Pons (tissue), 1 donor: ENCODE measurements around the gene TMPRSS7.
"Not testable (repeated sequence)": the region's sequence is repeated elsewhere in the genome, so short reads cannot be mapped to it uniquely, and the experiment has no call there.

Experiments
- DNase-seq: peaks from one replicate; pipeline ENCODE4 v3.0.0-alpha.2; 2016; ENCODE audit warnings: low spot score

Gene TMPRSS7

DNA sequence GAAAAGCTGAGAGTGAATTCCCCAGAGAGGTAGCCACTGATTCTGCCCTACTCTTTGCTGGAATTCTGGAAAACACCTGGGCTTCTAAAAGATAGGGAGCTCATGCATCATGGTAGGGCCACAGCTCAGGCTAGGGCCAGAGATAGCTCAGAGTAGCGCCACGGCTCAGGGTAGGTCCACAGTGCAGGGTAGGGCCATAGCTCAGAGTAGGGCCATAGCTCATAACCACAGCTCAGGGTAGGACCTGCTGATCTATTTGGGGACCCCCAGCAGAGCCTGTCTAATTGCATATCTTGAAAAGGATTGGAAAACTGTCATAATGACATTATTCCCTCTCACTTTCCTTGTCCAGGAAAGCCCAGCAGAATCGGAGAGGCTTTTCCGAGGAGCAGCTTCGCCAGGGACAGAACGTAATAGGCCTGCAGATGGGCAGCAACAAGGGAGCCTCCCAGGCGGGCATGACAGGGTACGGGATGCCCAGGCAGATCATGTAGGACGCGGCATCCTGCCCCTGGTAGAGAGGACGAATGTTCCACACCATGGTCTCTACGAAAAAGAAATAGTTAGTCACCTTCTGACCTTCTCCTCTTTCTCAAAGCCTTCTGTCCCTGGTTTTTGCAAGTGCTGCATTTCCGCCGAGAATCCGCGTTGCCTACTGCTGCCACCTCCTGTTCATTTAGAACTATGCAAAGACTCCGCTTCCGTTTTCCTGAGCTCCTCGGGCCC is 21.3 kb upstream of the TMPRSS7 start:
- peak; percentile 85 for DNase-seq

DNA sequence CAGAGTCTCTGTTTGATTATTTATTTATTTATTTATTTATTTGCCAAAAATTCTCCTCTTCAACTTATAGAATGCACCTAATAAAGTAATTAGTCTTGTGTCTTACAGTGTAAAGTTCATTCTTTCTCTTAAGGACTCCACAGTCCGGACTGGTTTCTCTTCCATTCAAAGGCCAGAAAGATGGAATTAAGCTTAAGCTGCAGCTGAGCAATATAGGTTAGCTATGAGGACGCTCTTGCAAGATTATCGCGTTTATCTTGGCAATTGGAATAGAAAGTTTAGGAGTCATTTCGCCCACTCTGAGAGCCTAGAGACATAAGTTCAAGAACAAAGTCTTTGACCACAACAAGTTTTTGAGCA is 20.8 kb upstream of the TMPRSS7 start:
- DNase-seq: no peak

DNA sequence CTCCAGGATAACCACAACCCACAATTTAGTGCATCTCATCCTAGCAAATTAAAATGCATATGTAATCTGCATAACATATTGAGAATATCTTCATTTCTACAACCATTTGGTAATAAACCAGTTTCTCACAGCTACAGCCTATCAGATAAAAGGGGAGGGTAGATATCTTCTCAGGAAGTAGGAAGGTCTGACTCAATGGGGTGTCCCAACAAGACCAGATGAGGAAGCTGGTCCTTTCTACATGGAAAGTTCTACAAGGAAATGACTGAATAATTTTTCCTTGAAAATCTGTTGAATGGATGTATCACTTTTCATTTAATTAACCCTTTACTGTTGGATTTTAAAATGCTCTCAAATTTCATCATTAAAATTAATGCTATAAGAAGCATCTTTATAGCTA is 17.4 kb upstream of the TMPRSS7 start:
- no peak for DNase-seq

DNA sequence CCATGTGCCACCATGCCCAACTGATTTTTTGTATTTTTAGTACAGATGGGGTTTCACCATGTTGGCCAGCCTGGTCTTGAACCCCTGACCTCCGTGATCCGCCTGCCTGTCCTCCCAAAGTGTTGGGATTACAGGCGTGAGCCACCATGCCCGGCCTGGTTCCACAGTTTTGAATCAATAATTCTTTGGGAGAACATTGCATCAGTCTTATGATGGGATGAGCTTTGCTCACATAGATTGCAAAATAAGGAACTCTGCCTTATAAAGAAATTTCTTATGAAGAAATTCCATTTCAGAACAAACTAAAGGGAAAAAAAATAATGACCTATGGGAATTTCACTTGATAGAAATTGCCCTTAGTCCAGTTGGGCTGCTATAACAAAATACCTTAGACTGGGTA is 15.8 kb upstream of the TMPRSS7 start:
- DNase-seq: no peak

DNA sequence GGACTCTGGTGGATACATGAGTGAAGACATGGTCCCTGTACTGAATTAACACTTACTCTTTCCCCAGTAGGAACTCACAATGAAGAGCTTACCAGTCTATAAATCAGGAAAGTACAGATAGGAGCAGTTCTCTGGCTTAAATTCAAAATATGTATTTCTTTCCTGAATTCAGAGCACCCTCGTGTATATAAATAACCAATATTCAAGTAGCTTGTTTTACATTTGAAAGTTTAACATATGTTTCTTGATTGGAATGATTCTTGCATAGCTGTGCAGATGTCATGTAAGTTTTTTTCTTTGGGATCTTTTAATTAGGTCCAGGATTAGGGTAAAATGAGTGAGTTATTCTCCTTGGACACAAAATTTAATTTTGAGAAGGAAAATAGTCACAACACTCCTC is 14.8 kb upstream of the TMPRSS7 start:
- DNase-seq: no peak

DNA sequence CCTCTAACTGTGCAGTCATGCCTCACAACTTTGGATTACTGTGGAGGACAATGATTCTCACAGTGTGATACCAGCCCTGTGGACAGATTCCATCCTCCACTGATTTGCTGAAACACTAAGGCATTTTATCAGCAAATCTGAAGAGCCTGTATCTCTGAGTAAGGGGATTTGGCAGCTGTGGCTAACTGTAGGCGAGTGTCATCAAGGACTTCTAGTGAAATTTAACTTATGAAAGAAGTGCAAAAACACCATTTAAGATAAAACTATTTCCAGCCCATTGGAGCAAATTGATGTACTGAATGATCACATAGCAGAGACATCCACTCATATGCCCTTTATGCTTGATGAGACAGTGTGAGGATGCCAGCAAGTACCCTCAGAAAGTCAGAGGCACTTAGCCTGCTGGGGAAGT is 13.9 kb upstream of the TMPRSS7 start:
- DNase-seq: no peak

DNA sequence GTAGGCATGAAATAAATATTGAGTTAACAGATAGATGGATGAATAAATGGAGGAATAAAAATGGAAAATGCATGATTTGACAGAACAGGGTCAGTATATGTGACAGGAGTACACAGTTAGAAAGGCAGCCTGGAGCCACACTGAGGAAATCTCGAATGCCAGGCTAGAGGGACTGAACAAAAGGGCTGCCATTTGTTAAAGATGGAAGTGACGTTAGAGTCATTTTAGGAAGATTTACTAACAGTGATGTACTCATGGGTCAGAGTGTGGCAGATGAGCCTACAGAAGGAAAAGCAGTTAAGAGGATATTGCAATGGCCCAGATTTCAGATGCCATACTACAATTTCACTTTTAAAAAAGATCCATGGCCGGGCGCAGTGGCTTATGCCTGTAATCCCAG is 7.4 kb upstream of the TMPRSS7 start:
- DNase-seq: no peak

DNA sequence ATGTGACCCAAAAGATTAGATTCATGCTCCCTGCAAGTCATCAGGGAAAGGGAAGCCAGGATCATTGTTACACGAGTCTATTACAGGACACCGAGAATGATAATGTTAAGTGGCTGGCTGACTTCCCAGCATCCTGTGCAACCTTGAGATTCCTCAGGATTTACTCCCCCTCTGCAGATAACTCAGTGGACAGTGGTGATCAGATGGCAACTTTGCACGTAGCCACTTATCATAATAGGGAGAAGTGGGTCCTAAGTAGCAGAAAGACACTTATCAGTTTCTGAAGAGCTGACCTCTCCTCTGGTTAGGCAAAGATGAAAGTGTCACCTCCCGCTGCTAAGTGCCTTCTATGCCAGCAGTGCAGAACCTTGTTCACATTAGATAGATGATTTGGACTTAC is 6.7 kb upstream of the TMPRSS7 start:
- no peak for DNase-seq

DNA sequence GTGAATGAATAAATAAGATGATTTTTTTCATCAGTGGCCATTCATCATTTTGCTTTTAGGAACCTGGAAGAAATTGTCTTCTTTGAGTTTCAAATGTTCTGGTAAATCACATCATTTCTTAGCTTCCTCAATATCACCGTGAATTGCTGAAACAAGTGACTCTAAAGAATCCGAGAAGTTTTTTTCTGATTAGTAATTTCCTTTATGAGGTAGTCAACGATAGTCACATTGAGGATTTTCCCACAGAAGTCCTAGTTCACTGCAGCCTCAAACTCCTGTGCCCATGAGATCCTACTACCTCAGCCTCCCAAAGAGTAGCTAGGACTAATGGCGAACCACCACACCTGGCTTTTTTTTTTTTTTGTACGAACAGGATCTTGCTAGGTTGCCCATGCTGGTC is 3.6 kb upstream of the TMPRSS7 start:
- no peak for DNase-seq

DNA sequence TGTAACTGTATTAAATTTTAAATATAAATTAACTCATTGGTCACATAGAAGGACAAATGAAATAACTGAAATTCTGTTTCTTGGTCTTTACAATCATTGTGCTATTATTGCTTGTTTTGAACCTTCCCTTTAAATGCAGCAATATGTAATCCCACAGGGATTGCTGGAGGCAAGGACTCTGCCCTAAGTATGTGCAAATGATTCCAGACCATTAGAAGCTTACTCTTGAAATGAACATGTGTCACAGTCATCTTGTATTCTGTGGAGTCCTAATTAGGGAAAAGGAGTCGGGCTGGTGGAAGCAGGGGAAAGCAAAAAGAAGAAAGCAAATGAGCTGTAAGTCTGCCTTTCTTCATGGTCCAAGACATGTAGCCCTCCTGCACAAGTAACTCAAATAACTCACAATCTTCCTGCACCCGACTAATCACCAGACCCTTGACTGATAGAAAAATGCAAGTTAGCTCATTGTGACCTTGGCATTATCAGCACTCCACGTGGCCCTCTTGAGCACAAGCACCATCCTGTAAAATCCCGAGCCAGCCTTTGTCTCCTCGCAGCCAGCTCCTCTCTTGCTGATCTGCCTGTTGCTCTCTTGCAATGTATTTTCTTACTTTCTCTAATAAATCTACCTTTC is 2.3 kb upstream of the TMPRSS7 start:
- no peak for DNase-seq

DNA sequence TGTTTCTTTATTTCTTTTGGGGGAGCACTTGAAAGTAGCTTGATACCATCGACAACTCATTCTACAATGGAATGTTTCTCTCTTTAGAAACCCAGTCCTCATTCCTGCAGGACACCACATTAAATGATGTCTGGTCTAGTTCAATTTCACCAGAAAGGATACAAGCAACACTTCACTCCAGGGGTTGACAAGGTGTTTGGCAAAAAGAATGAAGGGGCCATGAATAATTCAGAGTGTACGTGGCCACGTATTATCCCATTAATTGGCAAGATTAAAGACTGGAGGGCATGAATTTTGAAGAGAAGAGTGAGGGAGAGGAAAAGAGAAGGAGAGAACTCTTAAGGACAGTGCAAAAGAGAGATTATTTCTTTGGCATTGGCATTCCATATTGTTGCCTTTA is 705 bp downstream of the TMPRSS7 start:
- no peak for DNase-seq

DNA sequence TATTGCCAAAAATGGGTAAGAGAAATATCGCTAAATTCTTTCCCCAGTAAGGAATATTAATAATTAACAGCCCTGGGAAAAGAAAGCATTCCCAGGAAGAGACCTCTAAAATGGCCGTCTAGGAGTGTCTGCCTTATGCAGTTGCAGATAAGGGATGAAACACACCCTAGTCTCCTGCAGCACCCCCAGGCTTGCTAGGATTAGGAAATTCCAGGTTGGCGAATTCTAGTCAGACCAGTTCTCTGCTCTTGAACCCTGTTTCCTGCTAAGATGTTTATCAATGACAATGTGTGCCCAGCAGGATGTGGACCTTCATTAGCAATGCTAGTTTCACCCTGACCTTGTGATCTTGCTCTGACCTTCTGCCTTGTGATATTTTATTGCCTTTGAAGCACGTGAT is 2.7 kb downstream of the TMPRSS7 start:
- not testable (repeated sequence) for DNase-seq

DNA sequence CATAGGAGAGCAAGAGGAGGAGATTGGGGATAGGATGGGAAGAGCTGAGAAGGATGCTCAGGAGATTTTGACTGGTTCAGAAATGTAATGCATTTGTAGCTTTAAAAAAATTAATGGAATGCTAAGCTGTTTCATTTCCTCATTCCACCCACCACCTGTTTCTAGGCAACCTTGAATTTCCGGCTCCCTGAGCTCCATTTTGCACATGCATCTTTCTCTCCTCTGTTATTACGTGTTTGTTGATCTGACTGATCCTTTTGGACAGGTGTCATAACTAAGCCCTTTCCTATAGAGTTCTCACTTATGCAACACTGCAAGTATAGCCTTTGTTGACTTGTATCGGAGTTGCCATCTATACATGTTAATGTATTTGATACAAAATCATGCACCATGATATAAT is 4.3 kb downstream of the TMPRSS7 start:
- DNase-seq: no peak

DNA sequence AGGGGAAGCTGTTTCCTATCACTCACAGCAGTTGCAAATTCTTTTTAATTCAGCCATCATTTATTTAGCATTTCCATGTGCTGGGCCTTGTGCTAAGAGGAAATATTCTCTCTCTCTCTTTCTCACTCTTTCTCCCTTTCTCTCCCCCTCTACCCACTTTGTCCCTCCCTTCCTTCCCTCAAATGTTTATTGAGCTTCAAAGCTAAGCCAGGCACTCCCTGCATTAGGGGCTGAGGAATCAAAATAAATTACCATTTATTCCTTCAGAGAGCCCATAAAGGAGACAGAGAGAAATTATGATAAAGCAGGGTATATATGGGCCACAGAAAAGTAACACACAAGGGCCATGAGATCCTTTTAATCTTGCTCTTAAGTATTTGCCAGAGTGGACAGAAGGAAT is 6.8 kb downstream of the TMPRSS7 start:
- DNase-seq: no peak

DNA sequence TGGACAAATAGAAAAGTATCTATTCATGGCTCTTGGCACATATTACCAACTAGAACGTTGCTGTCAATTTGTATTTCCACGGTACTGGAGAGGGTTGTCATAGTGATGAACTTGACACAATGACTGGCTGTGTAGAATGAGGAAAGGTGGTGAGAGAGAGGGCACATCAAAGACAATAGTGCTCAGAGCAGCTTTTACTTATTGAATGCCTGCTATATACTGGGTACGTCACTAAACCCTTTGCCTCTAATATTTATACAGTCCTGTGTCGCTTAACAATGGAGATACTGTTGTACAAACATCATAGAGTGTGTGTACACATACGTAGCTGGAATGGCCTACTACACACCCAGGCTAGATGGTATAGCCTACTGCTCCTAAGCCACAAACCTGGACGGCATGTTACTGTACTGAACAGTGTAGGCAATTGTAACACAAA is 8.3 kb downstream of the TMPRSS7 start:
- peak; percentile 13 for DNase-seq

DNA sequence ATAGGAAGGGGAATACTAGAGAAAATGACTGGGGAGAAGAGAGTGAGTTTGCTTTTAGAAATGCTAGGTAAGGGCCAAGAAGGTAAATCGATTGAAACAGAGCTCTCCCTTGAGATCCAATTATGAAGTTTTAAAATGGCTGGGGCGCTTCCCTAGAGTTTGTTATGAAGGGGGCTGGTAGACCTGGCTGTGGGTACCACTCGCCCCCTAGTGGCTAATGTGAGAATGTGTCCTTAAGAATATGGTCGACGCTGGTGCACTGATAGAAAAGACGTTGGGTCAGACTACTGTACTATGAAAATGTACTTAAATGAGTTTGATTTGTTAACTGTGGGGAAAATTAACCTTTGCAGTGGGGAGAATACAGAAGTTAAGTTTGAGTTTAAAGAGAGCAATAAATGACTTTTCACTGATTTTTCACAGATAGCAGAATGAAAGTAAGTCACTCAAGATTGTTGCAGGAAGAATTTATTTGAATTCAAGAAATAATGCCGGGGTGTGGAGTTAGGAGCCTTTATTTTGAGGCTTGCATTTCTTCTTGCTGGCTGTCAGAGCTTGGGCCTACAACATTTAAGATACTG is 9.2 kb downstream of the TMPRSS7 start:
- peak; percentile 74 for DNase-seq

DNA sequence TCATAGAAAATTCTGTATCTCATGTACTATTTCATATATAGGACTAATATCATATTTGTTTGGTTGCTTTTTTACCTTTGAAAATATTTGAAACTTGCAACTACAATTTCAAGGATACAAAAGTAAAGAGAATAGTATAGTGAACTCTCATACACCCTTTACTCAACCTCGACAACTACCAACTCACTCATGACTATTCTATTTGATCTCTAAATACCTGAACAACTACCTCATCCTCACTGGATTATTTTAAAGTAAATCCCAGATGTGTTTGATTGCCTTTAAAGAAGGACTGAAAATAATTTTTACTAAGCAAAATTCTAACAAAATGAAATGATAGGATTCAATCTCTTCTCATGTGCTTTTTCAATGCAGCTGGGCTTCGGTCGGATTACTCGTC is 12.1 kb downstream of the TMPRSS7 start:
- no peak for DNase-seq

DNA sequence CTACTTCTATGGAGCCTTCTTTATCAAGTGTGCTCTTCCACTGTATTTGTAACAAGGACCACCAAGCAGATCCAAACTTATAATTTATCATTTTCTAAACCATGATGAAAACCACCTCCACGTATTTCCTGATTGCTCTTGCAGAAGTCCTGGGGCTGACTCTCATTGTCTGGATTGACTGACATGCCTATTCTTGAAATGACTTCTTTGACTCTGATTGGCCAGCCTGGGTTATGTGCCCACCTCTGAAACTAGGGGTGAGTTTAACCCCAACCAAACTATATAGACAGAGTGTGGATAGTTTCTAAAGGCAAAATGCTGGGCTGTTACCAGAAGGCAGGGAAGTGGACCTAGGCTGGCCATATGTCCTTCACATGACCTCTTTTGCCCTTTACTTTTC is 12.7 kb downstream of the TMPRSS7 start:
- DNase-seq: no peak

DNA sequence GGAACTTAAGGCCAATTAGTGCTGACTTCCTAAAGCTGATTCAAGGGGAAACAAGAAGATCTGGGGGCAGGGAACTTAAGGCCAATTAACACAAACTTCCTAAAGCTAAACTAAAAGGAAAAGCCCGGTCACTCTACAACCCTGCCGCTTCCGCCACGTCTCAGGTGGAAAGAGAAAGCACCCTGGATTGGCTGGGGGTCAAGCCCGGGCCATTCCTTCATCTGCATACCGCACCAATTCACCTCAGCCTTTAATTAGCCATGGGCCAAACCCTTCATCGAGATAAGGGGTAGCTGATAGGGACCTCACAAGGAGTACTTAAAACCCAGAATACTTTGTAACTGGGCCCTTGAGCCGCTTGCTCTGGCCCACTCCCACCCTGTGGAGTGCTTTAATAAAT is 14.4 kb downstream of the TMPRSS7 start:
- no peak for DNase-seq

DNA sequence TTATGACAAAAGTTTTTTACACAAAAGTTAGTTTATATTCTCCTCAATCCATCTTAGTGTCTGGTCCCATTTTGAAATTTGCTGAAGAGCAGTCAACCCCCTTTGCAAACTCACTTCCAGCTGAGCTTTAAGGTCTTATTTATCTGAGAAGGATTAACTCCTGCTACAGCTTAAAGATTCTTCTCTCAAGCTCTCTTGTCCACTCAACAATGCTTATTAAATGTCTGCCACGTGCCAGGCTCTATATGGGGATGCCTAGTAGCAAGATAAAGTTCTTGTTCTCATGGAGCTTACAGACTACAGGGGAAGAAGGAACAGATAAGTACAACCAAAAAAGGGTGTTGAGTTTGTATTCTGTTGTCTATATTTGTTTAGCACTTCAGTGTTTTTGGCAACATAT is 18.7 kb downstream of the TMPRSS7 start:
- DNase-seq: no peak

DNA sequence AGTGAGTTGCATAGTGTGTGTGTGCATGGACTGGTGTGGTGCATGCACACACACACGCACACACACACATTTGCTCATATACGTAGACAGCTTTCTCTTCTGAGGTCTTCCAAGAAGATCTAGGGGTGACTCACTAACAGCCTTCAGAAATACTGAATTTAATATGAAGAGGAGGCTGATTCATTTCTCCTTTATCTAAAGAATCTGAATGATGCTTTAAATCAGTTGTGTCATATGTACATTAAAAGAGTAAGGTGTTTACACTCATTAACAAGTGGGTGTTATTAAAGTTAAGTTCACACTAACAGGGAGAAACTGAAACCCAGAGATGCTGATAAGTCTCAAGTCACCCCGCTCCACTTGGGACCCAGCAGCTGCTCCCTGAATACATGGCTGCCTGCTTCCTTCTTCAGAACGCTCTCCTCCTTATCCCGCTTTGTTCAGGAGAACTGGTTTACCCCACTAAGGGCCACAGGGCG is 22.0 kb downstream of the TMPRSS7 start:
- no peak for DNase-seq

DNA sequence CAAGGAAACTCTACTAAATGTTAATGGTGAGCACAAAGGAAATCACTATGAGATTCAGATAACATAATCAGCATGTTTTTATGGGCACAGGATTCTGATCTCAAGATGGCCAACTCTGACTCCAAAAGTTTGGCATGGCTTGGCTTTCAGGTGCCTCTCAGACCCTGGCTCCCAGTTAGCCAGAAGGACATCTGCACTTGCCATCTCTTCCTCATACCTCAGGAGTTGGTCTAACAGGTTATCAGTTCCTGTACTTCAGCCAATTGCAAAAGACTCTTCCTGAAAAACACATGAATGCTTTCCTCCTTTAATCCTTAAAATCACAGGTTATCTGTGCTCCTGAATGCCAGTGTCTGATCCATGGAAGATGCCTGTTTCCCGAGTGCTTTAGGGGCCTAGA is 25.0 kb downstream of the TMPRSS7 start:
- no peak for DNase-seq

DNA sequence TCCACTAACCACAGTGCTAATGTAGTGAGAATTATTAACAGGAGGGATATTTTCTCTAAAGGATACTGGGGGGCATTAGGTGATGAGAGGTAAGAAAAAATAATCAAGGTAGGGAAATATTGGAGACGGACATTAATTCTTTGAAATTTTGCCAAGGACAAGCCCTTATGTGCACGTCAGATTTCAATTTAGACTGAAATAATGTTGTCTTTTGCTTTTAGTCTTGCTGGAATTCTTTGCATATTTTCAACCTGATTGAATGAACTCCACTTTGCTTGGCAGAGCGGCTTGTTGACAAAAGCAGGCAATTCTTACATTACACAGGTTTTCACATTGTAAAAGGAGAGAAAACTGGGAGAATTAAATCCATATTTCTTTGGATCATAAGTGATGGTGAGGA is 26.6 kb downstream of the TMPRSS7 start:
- DNase-seq: no peak
